Right cardiac atrium (tissue), 5 donors: ENCODE measurements around the gene HECA. TPM values are rescaled to one million over a fixed set of nuclear protein-coding genes. Genes with fewer than 3 reads are reported as not detected.
A peak's percentile ranks its signal among the peaks of the same experiment; 100 is the strongest.
"Not testable (repeated sequence)": the region's sequence is repeated elsewhere in the genome, so short reads cannot be mapped to it uniquely, and the experiment has no call there.

Source experiments
- ATAC-seq, 2 donors: fragments of 200-7000 bp; cut with Tn5 transposase; one replicate each; pipeline versions ENCODE4 v1.8.0 to v1.9.1; 2020; ENCODE audit warnings: moderate library complexity in 2 of 2, mild to moderate bottlenecking in 1 of 2
- DNase-seq, 3 donors: peaks; one replicate each; pipeline ENCODE4 v3.0.0-alpha.2; 2020
- H3K27ac ChIP-seq: one replicate; pipeline ENCODE4 v1.5.1; 2013; ENCODE audit warnings: mild to moderate bottlenecking, low read length, control low read depth, moderate library complexity
- H3K27me3 ChIP-seq: one replicate; pipeline ENCODE4 v1.6.1; 2013; ENCODE audit not compliant: control insufficient read depth, insufficient read depth
- H3K4me1 ChIP-seq: one replicate; pipeline ENCODE4 v1.6.1; 2013; ENCODE audit warnings: low read length; ENCODE audit not compliant: control insufficient read depth, insufficient read depth
- H3K4me3 ChIP-seq: one replicate; pipeline ENCODE4 v1.5.1; 2013; ENCODE audit warnings: low read length, control low read depth
- H3K9me3 ChIP-seq: one replicate; pipeline ENCODE4 v1.6.1; 2013; ENCODE audit warnings: low read length; ENCODE audit not compliant: control insufficient read depth
- WGBS: extraction: QIAGEN DNeasy Blood & Tissue Kit; methylation state at CpG from one replicate; pipeline ENCODE4 v1.1.7; 2013; 5-methylcytosine and 5-hydroxymethylcytosine counted together
- intact Hi-C, 4 donors: fragments of 100-400 bp; cut with DNase I; formaldehyde crosslinking; loops; one replicate each; pipeline versions ENCODE4 v1.11.0 to v1.14.0; 2022 to 2023
- polyA plus RNA-seq: library from polyadenylated mRNA; stranded (reverse); fragments of 200-250 nt; gene quantifications from one replicate; pipeline ENCODE4 v1.2.3, GENCODE V29; 2013
- total RNA-seq, 4 donors: library from RNA; stranded (reverse); fragmentation: NEBNext Ultra II Directional; extraction: Animal tissue kit (Norgen Biotek cat#: 25700); gene quantifications; one replicate each; pipeline ENCODE4 v1.2.1, GENCODE V29; 2021
- donor health status: healthy with polysubstance abuse.
- donor health status: DM: no; HTN: yes; CAD: no.
- donor health status: DM: no; HTN: no; CAD: no.
- donor health status: DM: no; HTN: yes; CAD: no; lungs with severe emphysema.
- donor health status: DM: yes; HTN: yes; CAD: no.

The HECA gene
- total and polyA plus RNA-seq, 5 donors: 19.4 to 50.9 (median 47.2) TPM

DNA sequence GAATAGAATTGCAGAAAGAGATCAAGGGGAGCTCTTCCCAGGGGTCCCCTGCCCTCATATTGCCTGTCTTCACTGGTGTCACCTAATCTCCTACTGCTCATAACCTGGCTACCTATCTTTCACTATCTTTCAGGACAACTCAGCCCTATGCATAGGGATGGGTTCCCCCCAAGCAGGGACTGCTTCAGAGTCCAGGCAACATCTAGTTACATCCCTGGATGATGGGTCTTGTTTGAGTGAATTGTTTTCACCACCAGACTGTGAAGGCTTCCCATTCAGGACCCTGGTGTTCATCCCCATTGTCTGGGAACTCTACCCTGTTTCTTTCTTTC is 850 bp upstream of the HECA start:
- Histone ChIP-seq H3K4me1 (peaks cover 4% of the 10 kb centered on the region), H3K27ac (peak overlapping the region; percentile 6), H3K9me3 (no peaks in the 10 kb centered on the region), H3K27me3 (no peaks in the 10 kb centered on the region), H3K4me3 (no peak overlapping the region)
- DNase-seq (no peak), ATAC-seq (no peak)
- intact Hi-C loops: loop anchor here in 2 of 4 donors (10.0 kb wide), 2 partner anchors 211 to 319 kb away; no protein-coding TSS in a partner anchor

DNA sequence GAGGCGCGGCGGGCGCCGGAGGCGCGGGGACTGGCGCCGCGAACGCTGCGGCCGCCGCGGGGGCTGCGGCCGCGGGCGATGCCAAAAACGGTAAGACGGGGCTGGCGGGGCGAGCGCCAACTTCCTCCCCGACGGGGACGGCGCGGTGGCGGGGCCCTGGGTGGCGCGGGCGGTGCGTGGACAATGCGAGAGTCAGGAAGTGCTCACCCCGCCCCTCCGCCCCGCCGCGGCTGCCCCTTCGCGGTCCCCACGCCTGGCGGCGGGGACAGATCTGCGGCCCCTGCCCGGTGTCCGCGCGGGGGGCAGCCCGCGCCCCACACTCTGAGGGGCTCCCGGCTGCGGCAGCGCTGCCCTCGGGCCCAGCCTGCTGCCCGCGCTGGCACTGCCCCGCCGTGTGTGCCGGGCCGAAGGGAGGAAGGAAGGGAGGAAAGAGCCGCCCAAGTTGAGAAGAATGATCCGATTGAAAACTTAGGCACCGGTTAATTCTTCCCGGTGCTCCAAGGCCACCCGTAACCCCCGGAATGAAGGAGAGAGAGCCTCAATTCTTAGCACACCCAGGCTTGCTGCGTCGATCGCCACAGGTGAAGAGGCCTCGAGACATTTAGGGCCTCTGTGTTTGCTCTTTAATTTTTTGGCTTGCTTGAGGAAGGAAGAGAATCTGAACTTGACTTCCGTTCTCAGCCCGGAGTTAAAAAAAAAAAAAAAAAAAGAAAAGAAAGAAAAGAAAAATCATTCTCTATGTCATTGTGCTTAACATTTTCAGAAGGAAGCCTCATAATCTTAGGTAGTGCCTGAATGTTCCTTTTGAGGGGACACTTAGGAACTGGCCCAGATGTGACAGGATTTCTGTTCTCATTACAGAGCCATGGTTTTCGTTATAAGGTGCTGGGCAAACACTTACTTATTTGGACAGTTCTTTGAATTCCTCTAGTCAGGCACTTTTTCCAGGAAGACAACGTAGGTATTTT is 982 bp downstream of the HECA start:
- WGBS: under 1% methylated on average over 71 of the region's 76 CpGs
- ATAC-seq (peak; percentile 56 to 57), DNase-seq (peak; percentile 76 to 92 (median 91))
- Histone ChIP-seq H3K4me1 (peaks cover 8% of the 10 kb centered on the region), H3K9me3 (no peaks in the 10 kb centered on the region), H3K27ac (peak overlapping the region; percentile 92), H3K4me3 (peak overlapping the region; percentile 96), H3K27me3 (no peaks in the 10 kb centered on the region)
- intact Hi-C loops: loop anchor here in 2 of 4 donors (10.0 kb wide), 2 partner anchors 209 to 321 kb away; no protein-coding TSS in a partner anchor

DNA sequence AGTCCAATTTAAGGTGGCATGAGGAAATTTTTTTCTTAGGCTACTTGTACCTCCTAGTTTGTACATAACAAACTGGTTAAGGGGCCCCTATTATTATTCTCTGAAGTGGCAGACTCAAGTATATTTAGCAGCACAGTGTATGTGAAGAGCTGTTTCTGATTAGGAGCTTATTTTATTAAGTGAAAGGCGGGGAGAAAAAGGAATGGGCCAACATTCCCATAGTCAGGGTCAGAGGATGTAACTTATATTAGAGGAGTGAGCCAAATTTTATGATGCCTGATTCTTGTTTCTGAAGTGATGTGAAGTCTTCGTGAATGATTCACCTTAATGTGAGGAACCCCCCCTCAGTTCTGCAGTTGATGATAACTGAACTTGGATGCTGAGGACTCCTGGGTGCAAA is 2.8 kb downstream of the HECA start:
- peak overlapping the region; percentile 96 for H3K4me3 ChIP-seq
- no peaks in the 10 kb centered on the region for H3K27me3 ChIP-seq

DNA sequence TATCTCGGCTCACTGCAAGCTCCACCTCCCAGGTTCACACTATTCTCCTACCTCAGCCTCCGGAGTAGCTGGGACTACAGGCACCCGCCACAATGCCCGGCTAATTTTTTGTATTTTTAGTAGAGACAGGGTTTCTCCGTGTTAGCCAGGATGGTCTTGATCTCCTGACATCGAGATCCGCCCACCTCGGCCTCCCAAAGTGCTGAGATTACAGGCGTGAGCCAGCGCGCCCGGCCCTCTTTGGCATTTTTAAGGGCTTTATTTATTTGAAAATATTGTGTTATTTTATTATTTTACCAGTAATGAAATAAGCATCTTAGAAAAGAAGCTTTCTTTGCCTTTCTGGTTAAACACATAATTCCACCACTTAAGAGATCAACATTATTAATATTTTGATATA is 6.0 kb downstream of the HECA start:
- H3K4me1 ChIP-seq: peaks cover 12% of the 10 kb centered on the region
- intact Hi-C loops, H3K4me3 ChIP-seq, H3K27me3 ChIP-seq, H3K9me3 ChIP-seq, DNase-seq, ATAC-seq, H3K27ac ChIP-seq: not testable (repeated sequence)
- WGBS: 82% methylated on average over 12 of the region's 12 CpGs

More for the DNA sequence above, 2.8 kb downstream of the HECA start:
- no peak for ATAC-seq
- H3K27ac ChIP-seq: peak overlapping the region; percentile 12
- DNase-seq: no peak
- no peaks in the 10 kb centered on the region for H3K9me3 ChIP-seq
- peaks cover 8% of the 10 kb centered on the region for H3K4me1 ChIP-seq
- WGBS: 53% methylated on average over 2 of the region's 2 CpGs
- intact Hi-C loops: loop anchor here in 2 of 4 donors (10.0 kb wide), 2 partner anchors 207 to 323 kb away; no protein-coding TSS in a partner anchor

DNA sequence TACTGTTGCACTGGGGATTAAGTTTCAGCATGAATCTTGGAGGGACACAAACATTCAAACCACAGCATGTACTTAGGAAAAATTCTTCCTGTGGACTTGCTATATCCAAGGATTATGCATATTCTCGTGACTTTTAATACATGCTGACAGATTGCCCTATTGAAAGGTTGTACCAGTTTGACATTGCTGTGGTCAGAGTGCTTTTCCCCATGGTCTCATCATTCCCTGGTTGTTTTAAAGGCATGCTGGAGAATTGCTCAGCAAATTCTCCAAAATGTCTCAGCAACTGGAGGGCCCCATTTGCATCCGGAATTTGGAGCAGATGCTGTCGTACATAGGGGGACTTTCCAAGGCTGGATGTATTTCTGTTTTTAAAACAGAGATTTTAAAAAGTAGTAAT is 7.4 kb downstream of the HECA start:
- H3K27ac ChIP-seq: no peak overlapping the region
- DNase-seq (no peak), ATAC-seq (no peak)
- no peak overlapping the region for H3K4me3 ChIP-seq
- intact Hi-C loops: no loop called here
- no peaks in the 10 kb centered on the region for H3K9me3 ChIP-seq
- WGBS: 95% methylated on average over 3 of the region's 3 CpGs
- no peaks in the 10 kb centered on the region for H3K27me3 ChIP-seq
- H3K4me1 ChIP-seq: peaks cover 16% of the 10 kb centered on the region

DNA sequence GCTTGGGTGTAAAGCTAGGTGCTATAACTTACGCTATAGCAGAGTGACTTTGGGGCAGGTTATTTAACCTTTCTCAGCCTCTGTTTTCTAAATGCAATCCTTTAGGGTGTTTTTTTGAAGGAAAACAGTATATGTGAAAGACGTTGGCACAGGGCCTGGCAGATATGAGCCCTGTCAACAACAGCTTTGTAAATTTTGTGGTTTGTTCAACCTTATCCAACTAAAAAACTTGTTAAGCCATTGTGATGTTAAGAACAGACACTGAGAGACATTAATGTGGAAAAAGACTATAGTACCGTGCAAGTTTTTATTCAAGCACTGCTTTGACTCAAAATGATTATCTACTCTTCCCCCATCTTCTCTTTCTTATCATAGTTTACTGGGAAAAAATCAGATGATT is 8.2 kb downstream of the HECA start:
- Histone ChIP-seq H3K27ac (no peak overlapping the region), H3K9me3 (no peaks in the 10 kb centered on the region), H3K4me3 (no peak overlapping the region), H3K27me3 (no peaks in the 10 kb centered on the region), H3K4me1 (peaks cover 16% of the 10 kb centered on the region)
- 79% methylated on average over 3 of the region's 3 CpGs for WGBS
- no peak for DNase-seq
- intact Hi-C loops: no loop called here
- no peak for ATAC-seq

DNA sequence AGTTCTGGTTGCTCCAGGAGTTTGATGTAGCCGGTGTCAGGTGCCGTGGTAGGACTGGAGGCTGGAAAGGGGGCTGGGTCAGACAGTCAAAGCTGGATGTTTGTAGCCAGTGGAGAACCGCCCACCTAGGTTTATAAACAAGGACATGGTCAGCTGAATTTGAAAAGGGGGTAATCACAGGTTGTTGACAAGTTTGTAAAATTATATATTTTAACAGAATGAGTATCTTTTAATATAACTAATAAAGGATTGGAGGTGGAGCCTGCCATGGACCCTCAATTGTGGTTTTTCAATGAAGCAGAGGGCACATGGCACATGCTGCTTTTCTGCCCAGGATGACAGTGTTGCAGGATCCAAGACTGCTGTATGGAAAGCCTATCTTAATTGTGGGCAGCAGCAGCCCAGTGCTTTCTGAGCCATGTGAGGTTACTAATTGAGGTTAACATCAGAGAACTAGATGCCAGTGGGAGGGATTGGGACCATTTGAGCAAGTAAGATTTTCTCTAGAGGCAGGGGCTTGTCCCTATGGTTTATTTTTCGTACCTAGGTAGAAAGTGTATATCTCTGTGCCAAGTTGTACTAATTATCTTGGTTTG is 9.7 kb downstream of the HECA start:
- intact Hi-C loops: no loop called here
- H3K27me3 ChIP-seq: no peaks in the 10 kb centered on the region
- H3K27ac ChIP-seq: no peak overlapping the region
- WGBS: 88% methylated on average over 4 of the region's 4 CpGs
- H3K4me3 ChIP-seq: no peak overlapping the region
- no peaks in the 10 kb centered on the region for H3K9me3 ChIP-seq
- no peak for ATAC-seq
- no peak for DNase-seq
- peaks cover 19% of the 10 kb centered on the region for H3K4me1 ChIP-seq

DNA sequence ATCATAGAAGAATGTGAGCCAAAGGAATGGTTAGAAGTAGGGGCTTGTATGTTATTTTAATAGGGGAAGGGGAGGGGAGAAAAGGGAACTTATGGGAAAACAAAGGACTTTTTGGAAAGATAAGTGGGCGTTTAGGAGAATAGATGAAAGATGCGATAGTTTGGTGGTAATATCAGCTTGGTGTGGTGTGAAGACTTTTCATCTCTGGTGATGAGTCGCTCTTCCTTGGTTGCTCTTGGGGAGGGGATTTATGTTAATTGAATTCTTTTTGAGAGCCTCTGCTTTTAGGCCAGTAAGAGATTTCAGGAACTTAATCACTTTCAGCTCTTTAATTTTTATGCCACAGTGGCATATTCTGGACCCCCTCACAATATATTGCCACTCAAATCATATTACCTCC is 10.8 kb downstream of the HECA start:
- ATAC-seq: no peak
- 77% methylated on average over 3 of the region's 3 CpGs for WGBS
- intact Hi-C loops: no loop called here
- Histone ChIP-seq H3K4me3 (no peak overlapping the region), H3K4me1 (peaks cover 19% of the 10 kb centered on the region), H3K27ac (no peak overlapping the region), H3K9me3 (no peaks in the 10 kb centered on the region), H3K27me3 (no peaks in the 10 kb centered on the region)
- no peak for DNase-seq

DNA sequence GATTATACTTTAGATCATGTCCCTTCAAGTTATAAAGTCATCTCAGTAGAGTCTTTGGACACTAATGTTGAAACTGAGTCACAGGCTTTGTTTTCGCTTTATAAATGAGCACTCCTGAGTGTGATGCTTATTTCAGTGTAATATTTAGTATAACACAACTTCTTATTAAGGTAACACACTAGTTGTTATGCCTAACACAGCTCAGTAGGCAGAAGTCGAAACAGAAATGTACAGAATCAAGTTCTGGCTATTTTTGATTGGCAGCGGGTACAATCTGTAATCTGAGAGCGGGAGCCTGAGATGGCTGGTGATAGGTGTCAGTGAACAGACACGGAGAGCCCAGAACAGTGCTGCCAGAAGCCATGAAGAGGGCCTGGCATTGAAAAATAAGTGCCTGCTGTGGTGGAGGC is 11.4 kb downstream of the HECA start:
- ATAC-seq (peak in 1 of 2 donors; percentile 50), DNase-seq (no peak)
- no peaks in the 10 kb centered on the region for H3K9me3 ChIP-seq
- H3K4me3 ChIP-seq: no peak overlapping the region
- H3K27me3 ChIP-seq: no peaks in the 10 kb centered on the region
- no peak overlapping the region for H3K27ac ChIP-seq
- peaks cover 21% of the 10 kb centered on the region for H3K4me1 ChIP-seq
- WGBS: 75% methylated on average over 5 of the region's 5 CpGs
- intact Hi-C loops: no loop called here

DNA sequence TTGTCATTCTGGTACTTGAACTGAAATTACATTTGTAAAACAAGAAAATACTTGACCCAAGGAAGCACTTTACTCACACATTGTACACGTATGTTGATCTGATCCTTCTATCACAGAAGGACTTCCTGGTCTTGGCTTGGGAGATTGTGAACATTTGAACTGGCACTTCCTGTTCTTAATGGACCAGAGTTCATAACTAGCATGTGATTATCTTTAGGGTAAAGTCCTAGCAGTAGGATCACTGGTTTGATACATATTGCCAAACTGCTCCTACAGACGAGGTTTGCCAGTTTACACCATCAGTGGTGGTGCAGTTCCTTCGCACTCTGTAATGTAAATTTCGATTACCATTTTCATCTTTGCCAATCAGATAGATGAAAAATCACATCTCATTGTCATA is 12.7 kb downstream of the HECA start:
- ATAC-seq (peak; percentile 48 to 55), DNase-seq (no peak)
- Histone ChIP-seq H3K27me3 (no peaks in the 10 kb centered on the region), H3K4me3 (no peak overlapping the region), H3K9me3 (no peaks in the 10 kb centered on the region), H3K27ac (no peak overlapping the region), H3K4me1 (peaks cover 23% of the 10 kb centered on the region)
- intact Hi-C loops: no loop called here
- WGBS: 78% methylated on average over 4 of the region's 4 CpGs

DNA sequence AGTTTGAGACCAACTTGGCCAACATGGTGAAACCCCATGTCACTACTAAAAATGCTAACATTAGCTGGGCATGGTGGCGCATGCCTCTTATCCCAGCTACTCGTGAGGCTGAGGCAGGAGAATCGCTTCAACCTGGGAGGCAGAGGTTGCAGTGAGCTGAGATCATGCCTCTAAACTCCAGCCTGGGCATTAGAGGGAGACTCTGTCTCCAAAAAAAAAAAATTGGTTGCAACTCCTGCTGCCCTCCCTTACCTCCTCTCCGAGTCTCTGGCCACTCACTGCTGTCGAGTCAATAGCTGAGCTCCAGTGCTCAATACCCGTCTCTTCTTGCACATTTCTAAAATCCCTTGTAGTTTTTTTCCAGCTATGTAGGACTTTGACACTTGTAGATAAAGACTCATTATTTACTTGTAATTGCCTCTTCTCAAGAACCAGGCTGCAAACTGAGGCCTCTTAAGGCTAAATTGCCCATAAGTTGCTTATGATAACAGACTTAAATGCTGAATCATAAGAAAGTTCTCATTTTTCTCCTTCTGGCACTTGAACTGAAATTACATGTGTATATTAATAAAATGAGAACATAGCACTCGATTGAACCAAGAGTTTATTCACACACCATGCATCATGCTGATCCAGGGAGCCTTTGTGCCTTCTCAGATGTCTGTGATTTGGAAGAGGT is 13.8 kb downstream of the HECA start:
- Histone ChIP-seq H3K4me3 (no peak overlapping the region), H3K27me3 (no peaks in the 10 kb centered on the region), H3K4me1 (peaks cover 25% of the 10 kb centered on the region), H3K27ac (no peak overlapping the region), H3K9me3 (no peaks in the 10 kb centered on the region)
- 71% methylated on average over 7 of the region's 7 CpGs for WGBS
- no peak for ATAC-seq
- intact Hi-C loops: no loop called here
- no peak for DNase-seq
